Stomach (tissue), 4 donors: ENCODE measurements around the gene PPP4R3A.

Experiments
- POLR2A ChIP-seq, 4 donors: fragments of 450-650 bp; IDR thresholded peaks; one replicate each; pipeline ENCODE4 v1.6.1; 2016; ENCODE audit warnings: antibody characterized with exemption in 4 of 4, control low read depth in 2 of 4, mild to moderate bottlenecking in 1 of 4, moderate library complexity in 1 of 4
- POLR2AphosphoS5 ChIP-seq, 3 donors: sonication (generic); formaldehyde crosslinking; IDR thresholded peaks; one replicate each; pipeline ENCODE4 v1.6.1; 2016; ENCODE audit warnings: antibody characterized with exemption in 3 of 3
- TF ChIP-seq, protein P1 (sequence below), 7 experiments: fragments of 450-650 bp in 4 of 7; fragments of 200-600 bp in 3 of 7; sonication (generic) in 3 of 7; IDR thresholded peaks; one replicate each; pipeline ENCODE4 v1.5.1; 2016 to 2019; ENCODE audit warnings: antibody characterized with exemption in 7 of 7, control low read depth in 2 of 7, mild to moderate bottlenecking in 1 of 7

DNA sequence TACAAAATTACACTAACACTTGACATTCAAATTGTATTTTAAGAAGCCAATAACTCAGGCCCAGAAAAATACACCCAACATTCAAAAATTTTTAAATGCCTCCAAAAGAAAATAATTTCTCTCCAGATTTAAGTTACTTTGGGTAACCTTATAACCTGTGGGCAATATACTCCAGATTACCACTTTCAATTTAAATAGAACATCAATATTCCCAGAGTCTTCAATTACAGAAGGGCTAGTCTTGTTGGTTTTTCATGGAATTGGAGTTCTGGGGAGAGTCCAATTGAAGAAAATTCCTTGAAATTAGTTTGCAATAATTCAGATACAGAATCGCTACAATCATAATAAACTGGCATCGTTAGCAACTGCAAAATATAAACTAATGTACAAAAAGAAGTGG, 2.0 kb downstream of the PPP4R3A start:
- TF ChIP-seq, protein P1, sequence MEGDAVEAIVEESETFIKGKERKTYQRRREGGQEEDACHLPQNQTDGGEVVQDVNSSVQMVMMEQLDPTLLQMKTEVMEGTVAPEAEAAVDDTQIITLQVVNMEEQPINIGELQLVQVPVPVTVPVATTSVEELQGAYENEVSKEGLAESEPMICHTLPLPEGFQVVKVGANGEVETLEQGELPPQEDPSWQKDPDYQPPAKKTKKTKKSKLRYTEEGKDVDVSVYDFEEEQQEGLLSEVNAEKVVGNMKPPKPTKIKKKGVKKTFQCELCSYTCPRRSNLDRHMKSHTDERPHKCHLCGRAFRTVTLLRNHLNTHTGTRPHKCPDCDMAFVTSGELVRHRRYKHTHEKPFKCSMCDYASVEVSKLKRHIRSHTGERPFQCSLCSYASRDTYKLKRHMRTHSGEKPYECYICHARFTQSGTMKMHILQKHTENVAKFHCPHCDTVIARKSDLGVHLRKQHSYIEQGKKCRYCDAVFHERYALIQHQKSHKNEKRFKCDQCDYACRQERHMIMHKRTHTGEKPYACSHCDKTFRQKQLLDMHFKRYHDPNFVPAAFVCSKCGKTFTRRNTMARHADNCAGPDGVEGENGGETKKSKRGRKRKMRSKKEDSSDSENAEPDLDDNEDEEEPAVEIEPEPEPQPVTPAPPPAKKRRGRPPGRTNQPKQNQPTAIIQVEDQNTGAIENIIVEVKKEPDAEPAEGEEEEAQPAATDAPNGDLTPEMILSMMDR (IDR thresholded peaks at IDR 0.05), result no peak
- TF ChIP-seq POLR2AphosphoS5 (IDR thresholded peaks at IDR 0.05) (no peak), POLR2A (IDR thresholded peaks at IDR 0.05) (no peak)
